H9 (cell line): Measurements from ENCODE around the gene CDC42. TPM values are rescaled to one million over a fixed set of nuclear protein-coding genes. Genes with fewer than 3 reads are reported as not detected.

Experiments
- DNase-seq: peaks from one replicate; pipeline ENCODE4 v3.0.0-alpha.2; 2017
- H2AFZ ChIP-seq: one replicate; pipeline ENCODE4 v1.6.1; 2013; ENCODE audit warnings: mild to moderate bottlenecking, low read length, control low read depth, moderate library complexity
- H2AK5ac ChIP-seq: 2 replicates; pipeline ENCODE4 v1.6.1; 2013; ENCODE audit warnings: low read length, control low read depth, mixed read lengths; ENCODE audit not compliant: insufficient read length
- H2BK120ac ChIP-seq: one replicate; pipeline ENCODE4 v1.6.1; 2013; ENCODE audit warnings: low read depth, mild to moderate bottlenecking, low read length, control low read depth, inconsistent platforms; ENCODE audit not compliant: poor library complexity, severe bottlenecking
- H2BK12ac ChIP-seq: 2 replicates; pipeline ENCODE4 v1.6.1; 2013; ENCODE audit warnings: low read length, control low read depth, mixed read lengths, low read depth; ENCODE audit not compliant: insufficient read length
- H2BK15ac ChIP-seq: 2 replicates; pipeline ENCODE4 v1.6.1; 2013; ENCODE audit warnings: low read depth, low read length, control low read depth
- H2BK20ac ChIP-seq: one replicate; pipeline ENCODE4 v1.6.1; 2013; ENCODE audit warnings: low read depth, mild to moderate bottlenecking, low read length, control low read depth, inconsistent platforms; ENCODE audit not compliant: poor library complexity, severe bottlenecking
- H2BK5ac ChIP-seq: 2 replicates; pipeline ENCODE4 v1.6.1; 2013; ENCODE audit warnings: low read length, control low read depth, mixed read lengths; ENCODE audit not compliant: insufficient read length
- H3K14ac ChIP-seq: 2 replicates; pipeline ENCODE4 v1.6.1; 2013; ENCODE audit warnings: low read length, control low read depth; ENCODE audit not compliant: insufficient read depth
- H3K18ac ChIP-seq: 2 replicates; pipeline ENCODE4 v1.6.1; 2013; ENCODE audit warnings: low read depth, mild to moderate bottlenecking, mixed read lengths, low read length, control low read depth; ENCODE audit not compliant: insufficient read length
- H3K23ac ChIP-seq: 2 replicates; pipeline ENCODE4 v1.6.1; 2013; ENCODE audit warnings: low read length, control low read depth, mixed read lengths, low read depth; ENCODE audit not compliant: insufficient read length
- H3K23me2 ChIP-seq: 2 replicates; pipeline ENCODE4 v1.6.1; 2013; ENCODE audit warnings: low read depth, mild to moderate bottlenecking, mixed read lengths, low read length, control low read depth; ENCODE audit not compliant: insufficient read length, poor library complexity, severe bottlenecking
- H3K27ac ChIP-seq: 2 replicates; pipeline ENCODE4 v1.5.1; 2013; ENCODE audit warnings: low read length, control low read depth, mixed read lengths, low read depth; ENCODE audit not compliant: insufficient read length
- H3K27me3 ChIP-seq: 2 replicates; pipeline ENCODE4 v1.6.1; 2013; ENCODE audit warnings: low read length, control low read depth, inconsistent platforms; ENCODE audit not compliant: insufficient read depth
- H3K4ac ChIP-seq: 2 replicates; pipeline ENCODE4 v1.6.1; 2013; ENCODE audit warnings: low read depth, mild to moderate bottlenecking, control low read depth, inconsistent platforms, low read length, moderate library complexity
- H3K4me1 ChIP-seq: 2 replicates; pipeline ENCODE4 v1.6.1; 2013; ENCODE audit warnings: low read length, control low read depth, inconsistent platforms; ENCODE audit not compliant: insufficient read depth
- H3K4me2 ChIP-seq: 2 replicates; pipeline ENCODE4 v1.6.1; 2013; ENCODE audit warnings: low read length, control low read depth, mixed read lengths; ENCODE audit not compliant: insufficient read length, insufficient read depth
- H3K56ac ChIP-seq: 2 replicates; pipeline ENCODE4 v1.6.1; 2013; ENCODE audit warnings: low read depth, mild to moderate bottlenecking, mixed read lengths, low read length, control low read depth; ENCODE audit not compliant: insufficient read length
- H3K79me1 ChIP-seq: 2 replicates; pipeline ENCODE4 v1.6.1; 2013; ENCODE audit warnings: low read depth, mild to moderate bottlenecking, moderate library complexity, low read length, control low read depth, inconsistent platforms; ENCODE audit not compliant: insufficient read depth, poor library complexity, severe bottlenecking
- H3K79me2 ChIP-seq: 2 replicates; pipeline ENCODE4 v1.6.1; 2013; ENCODE audit warnings: low read length, control low read depth, inconsistent platforms; ENCODE audit not compliant: insufficient read depth
- H3K9ac ChIP-seq: 2 replicates; pipeline ENCODE4 v1.6.1; 2013; ENCODE audit warnings: low read length, control low read depth, mixed read lengths; ENCODE audit not compliant: insufficient read length; ENCODE audit errors: extremely low read depth
- H3K9me3 ChIP-seq: one replicate; pipeline ENCODE4 v1.6.1; 2013; ENCODE audit warnings: low read depth, low read length, inconsistent platforms; ENCODE audit not compliant: control insufficient read depth
- H3T11ph ChIP-seq: one replicate; pipeline ENCODE4 v1.6.1; 2013; ENCODE audit warnings: mild to moderate bottlenecking, low read length, control low read depth, inconsistent platforms
- H4K20me1 ChIP-seq: one replicate; pipeline ENCODE4 v1.6.1; 2013; ENCODE audit not compliant: control insufficient read depth, insufficient read length, insufficient read depth
- H4K5ac ChIP-seq: 2 replicates; pipeline ENCODE4 v1.6.1; 2013; ENCODE audit warnings: low read depth, mild to moderate bottlenecking, mixed read lengths, low read length, control low read depth; ENCODE audit not compliant: insufficient read length
- H4K8ac ChIP-seq: replicated peaks from 2 replicates; pipeline ENCODE4 v1.6.1; 2013; ENCODE audit warnings: low read length, control low read depth, mixed read lengths, low read depth; ENCODE audit not compliant: insufficient read length
- H4K91ac ChIP-seq: 2 replicates; pipeline ENCODE4 v1.6.1; 2013; ENCODE audit warnings: low read depth, mild to moderate bottlenecking, moderate library complexity, mixed read lengths, low read length, control low read depth; ENCODE audit not compliant: insufficient read length
- H3K27ac Mint-ChIP-seq, 3 experiments: 2 replicates in 2 of 3; 3 replicates in 1 of 3; pipeline ENCODE4 v1.8.0; 2020 to 2021; ENCODE audit warnings: mixed read lengths in 3 of 3, mild to moderate bottlenecking in 1 of 3, moderate library complexity in 1 of 3
- H3K27me3 Mint-ChIP-seq: 2 replicates; pipeline ENCODE4 v1.8.0; 2021; ENCODE audit warnings: low read depth, mild to moderate bottlenecking, moderate library complexity, mixed read lengths
- H3K36me3 Mint-ChIP-seq, 3 experiments: 2 replicates in 2 of 3; 3 replicates in 1 of 3; pipeline ENCODE4 v1.8.0; 2020 to 2021; ENCODE audit warnings: low read depth in 3 of 3, mixed read lengths in 3 of 3; ENCODE audit not compliant: insufficient read depth in 1 of 3
- H3K4me1 Mint-ChIP-seq, 2 experiments: 2 replicates each; pipeline ENCODE4 v1.8.0; 2020; ENCODE audit warnings: mixed read lengths in 2 of 2
- H3K4me3 Mint-ChIP-seq, 2 experiments: 2 replicates in 1 of 2; 3 replicates in 1 of 2; pipeline ENCODE4 v1.8.0; 2020 to 2021; ENCODE audit warnings: mild to moderate bottlenecking in 2 of 2, mixed read lengths in 2 of 2, moderate library complexity in 1 of 2
- H3K9me3 Mint-ChIP-seq, 2 experiments: 2 replicates in 1 of 2; 3 replicates in 1 of 2; pipeline ENCODE4 v1.8.0; 2020; ENCODE audit warnings: mild to moderate bottlenecking in 2 of 2, mixed read lengths in 2 of 2, moderate library complexity in 1 of 2
- CTCF ChIP-seq: fragments of 200-600 bp; sonication (generic); conservative IDR thresholded peaks from 3 replicates; pipeline ENCODE4 v1.8.0; 2021; ENCODE audit warnings: antibody characterized with exemption, mild to moderate bottlenecking
- WGBS: extraction: QIAGEN DNeasy Blood & Tissue Kit; methylation state at CpG from one replicate; pipeline ENCODE4 v1.1.7; 2013; ENCODE audit warnings: missing lambda C conversion rate, low lambda C conversion rate, mixed read lengths; ENCODE audit not compliant: insufficient read length; ENCODE audit errors: extremely low coverage; 5-methylcytosine and 5-hydroxymethylcytosine counted together
- total RNA-seq: library from RNA; stranded (reverse); gene quantifications from 2 replicates; pipeline ENCODE4 v1.2.1, GENCODE V29; 2021

The CDC42 gene
- total RNA-seq, 1 experiment from 2014 or later, result 197 TPM

- H3K4me2 ChIP-seq, result no peak overlapping the region
- H2BK120ac ChIP-seq, result no peak overlapping the region
- H4K91ac ChIP-seq, result no peak overlapping the region
- peaks cover 6% of the 10 kb centered on the region for H3K23me2 ChIP-seq
- H2AK5ac ChIP-seq, result no peak overlapping the region
- no peak overlapping the region for H3K56ac ChIP-seq
- H3K9me3 ChIP-seq, result no peaks in the 10 kb centered on the region
- H2BK12ac ChIP-seq, result no peak overlapping the region
- no peak for TF ChIP-seq CTCF
- Mint-ChIP-seq H3K27me3 (no peaks in the 10 kb centered on the region), H3K27ac (peak overlapping the region; percentile 17 to 28 (median 18); a peak in 3 of 7 replicates), H3K4me3 (no peak overlapping the region), H3K36me3 (peaks cover 0 to 18% (median 14%) of the 10 kb centered on the region in 3 experiments; a peak in 6 of 7 replicates), H3K9me3 (no peaks in the 10 kb centered on the region), H3K4me1 (peaks cover 13 to 15% of the 10 kb centered on the region in 2 experiments)
- H3K79me2 ChIP-seq, result peaks cover 40% of the 10 kb centered on the region; the same call in 1 of the 2 replicates
- H2BK5ac ChIP-seq, result no peak overlapping the region
- H3K4ac ChIP-seq, result no peak overlapping the region
- H3K14ac ChIP-seq, result no peak overlapping the region
- peaks cover 7% of the 10 kb centered on the region for H3K79me1 ChIP-seq
- WGBS, result no CpG with 5 or more reads among the region's 2 CpGs
- no peak overlapping the region for H2BK15ac ChIP-seq
- H3K23ac ChIP-seq, result no peak overlapping the region
- H2BK20ac ChIP-seq, result no peak overlapping the region
- no peak overlapping the region for H3K18ac ChIP-seq
- H3K9ac ChIP-seq, result no peak overlapping the region
- H3T11ph ChIP-seq, result no peak overlapping the region
- H2AFZ ChIP-seq, result no peak overlapping the region
- H3K27ac ChIP-seq, result no peak overlapping the region
- H4K8ac ChIP-seq, result no peak overlapping the region
- DNase-seq, result no peak
- no peaks in the 10 kb centered on the region for H4K20me1 ChIP-seq
- no peak overlapping the region for H4K5ac ChIP-seq
- no peaks in the 10 kb centered on the region; the same call in 1 of the 2 replicates for H3K4me1 ChIP-seq
- H3K27me3 ChIP-seq, result no peaks in the 10 kb centered on the region
Measured at GRCh38 chr1:22056936-22057335, 4.4 kb downstream of the CDC42 start.
